HG03060 (cell line): ENCODE measurements around the gene CDK8.

ENCODE experiments used
- ATAC-seq: cut with Tn5 transposase; IDR thresholded peaks from one replicate; pipeline ENCODE4 v1.9.1; 2021; ENCODE audit warnings: low read depth, moderate number of reproducible peaks; ENCODE audit not compliant: unreplicated experiment

Gene CDK8

GRCh38 chr13:26435171-26435570, 181.2 kb downstream of the CDK8 start:
- ATAC-seq = no peak

GRCh38 chr13:26435646-26436045, 181.7 kb downstream of the CDK8 start:
- no peak for ATAC-seq

GRCh38 chr13:26436914-26437313, 183.0 kb downstream of the CDK8 start:
- ATAC-seq = no peak

GRCh38 chr13:26440111-26440510, 186.2 kb downstream of the CDK8 start:
- no peak for ATAC-seq

- ATAC-seq = no peak
Measured at GRCh38 chr13:26441476-26441875, 187.5 kb downstream of the CDK8 start.

- no peak for ATAC-seq
Measured at GRCh38 chr13:26442541-26442940, 188.6 kb downstream of the CDK8 start.

- ATAC-seq = no peak
Measured at GRCh38 chr13:26445092-26445491, 191.2 kb downstream of the CDK8 start.

DNA sequence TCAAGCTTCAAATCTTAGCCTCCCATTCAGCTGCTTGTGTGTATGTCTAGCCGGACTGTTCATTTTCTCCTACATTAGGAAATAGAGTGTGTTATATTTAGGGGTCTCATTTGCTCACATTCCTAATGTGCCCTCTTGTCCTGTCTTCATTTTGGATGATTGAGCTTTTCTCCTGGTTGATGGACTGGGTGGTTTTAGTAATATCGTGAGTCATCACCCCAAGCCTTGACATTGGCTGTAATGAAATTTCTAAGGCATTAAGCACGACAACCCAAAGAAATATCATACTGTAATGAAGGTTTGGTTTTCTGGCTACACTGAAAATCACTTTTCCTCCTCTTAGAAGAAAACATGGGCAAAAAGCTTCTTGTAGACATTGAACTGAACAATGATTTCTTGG, 192.8 kb downstream of the CDK8 start:
- ATAC-seq = no peak

GRCh38 chr13:26448032-26448431, 194.1 kb downstream of the CDK8 start:
- no peak for ATAC-seq

DNA sequence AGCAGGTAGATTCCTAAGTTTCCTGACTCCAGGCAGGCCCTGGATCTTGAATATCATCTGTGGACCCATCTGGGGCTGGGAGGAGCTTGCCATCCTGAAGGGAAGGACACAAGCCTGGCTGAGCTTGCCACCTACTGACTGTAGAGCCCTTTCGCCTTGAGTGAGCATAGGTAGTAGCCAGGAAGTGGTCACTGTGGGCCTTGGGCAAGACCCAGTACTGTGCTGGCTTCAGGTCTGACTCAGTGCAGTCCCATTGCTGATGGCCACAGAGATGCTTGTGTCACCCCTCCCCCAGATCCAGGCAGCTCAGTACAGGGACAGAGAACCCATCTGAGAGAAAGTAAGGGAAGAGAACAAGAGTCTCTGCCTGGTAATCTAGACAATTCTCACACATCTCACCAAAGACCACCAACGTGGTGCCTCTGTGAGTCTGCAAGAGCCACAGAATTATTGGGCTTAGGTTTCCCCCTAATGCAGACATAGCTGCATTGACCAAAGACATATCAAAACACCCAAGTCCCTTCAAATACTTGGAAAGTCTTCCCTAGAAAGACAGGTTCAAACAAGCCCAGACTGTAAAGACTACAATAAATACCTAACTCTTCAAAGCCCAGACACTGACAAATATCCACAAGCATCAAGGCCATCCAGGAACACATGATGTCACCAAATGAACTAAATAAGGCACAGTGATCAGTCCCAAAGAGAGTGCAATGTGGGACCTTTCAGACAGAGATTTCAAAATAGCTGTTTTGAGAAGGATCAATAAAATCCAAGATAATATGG, 195.3 kb downstream of the CDK8 start:
- no peak for ATAC-seq
